ENCODE data around the gene CD40.

DNA sequence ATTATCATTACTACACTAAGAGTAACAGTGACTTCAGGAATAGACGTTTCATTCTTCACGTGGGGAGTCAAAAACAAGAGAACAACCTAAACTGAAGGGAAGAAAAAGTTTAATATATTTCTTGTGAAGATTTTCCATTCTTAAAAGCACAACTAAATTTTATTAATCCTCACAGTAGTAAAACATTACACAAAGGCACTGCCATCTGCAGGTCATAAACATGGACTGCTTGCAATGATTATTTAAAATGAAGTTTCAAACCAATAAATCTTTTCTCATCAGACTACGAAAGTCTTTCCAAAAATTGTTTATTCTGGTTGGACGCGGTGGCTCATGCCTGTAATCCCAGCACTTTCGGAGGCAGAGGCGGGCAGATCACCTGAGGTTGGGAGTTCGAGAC is 31.0 kb upstream of the CD40 start:
- TF ChIP-seq, protein P1, sequence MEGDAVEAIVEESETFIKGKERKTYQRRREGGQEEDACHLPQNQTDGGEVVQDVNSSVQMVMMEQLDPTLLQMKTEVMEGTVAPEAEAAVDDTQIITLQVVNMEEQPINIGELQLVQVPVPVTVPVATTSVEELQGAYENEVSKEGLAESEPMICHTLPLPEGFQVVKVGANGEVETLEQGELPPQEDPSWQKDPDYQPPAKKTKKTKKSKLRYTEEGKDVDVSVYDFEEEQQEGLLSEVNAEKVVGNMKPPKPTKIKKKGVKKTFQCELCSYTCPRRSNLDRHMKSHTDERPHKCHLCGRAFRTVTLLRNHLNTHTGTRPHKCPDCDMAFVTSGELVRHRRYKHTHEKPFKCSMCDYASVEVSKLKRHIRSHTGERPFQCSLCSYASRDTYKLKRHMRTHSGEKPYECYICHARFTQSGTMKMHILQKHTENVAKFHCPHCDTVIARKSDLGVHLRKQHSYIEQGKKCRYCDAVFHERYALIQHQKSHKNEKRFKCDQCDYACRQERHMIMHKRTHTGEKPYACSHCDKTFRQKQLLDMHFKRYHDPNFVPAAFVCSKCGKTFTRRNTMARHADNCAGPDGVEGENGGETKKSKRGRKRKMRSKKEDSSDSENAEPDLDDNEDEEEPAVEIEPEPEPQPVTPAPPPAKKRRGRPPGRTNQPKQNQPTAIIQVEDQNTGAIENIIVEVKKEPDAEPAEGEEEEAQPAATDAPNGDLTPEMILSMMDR (IDR thresholded peaks at IDR 0.05; ENCODE audit: borderline replicate concordance, extremely low read depth, low read length, poor library complexity, severe bottlenecking) = peak; percentile 56
- TF ChIP-seq EZH2 (IDR thresholded peaks at IDR 0.05; ENCODE audit: borderline replicate concordance, low read depth, low read length, severe bottlenecking) = no peak
